ENCODE data around the gene KLC3.

The KLC3 gene

GRCh38 chr19:45344621-45345505 lies 4.3 kb downstream of the KLC3 start:
- Histone ChIP-seq H3K79me2 (ENCODE audit: insufficient read depth, low read length) (no peaks in the 10 kb centered on the region), H3K9me3 (ENCODE audit: insufficient read depth, low read length) (no peaks in the 10 kb centered on the region), H3K9ac (ENCODE audit: low read length) (no peak overlapping the region), H3K27ac (ENCODE audit: low read depth, low read length) (no peak overlapping the region), H4K20me1 (ENCODE audit: low read depth, low read length) (no peaks in the 10 kb centered on the region), H3K9me2 (replicated peaks; ENCODE audit: insufficient read depth, low read length) (no peaks in the 10 kb centered on the region), H2AFZ (ENCODE audit: low read depth, low read length, severe bottlenecking) (no peak overlapping the region), H3F3A (ENCODE audit: insufficient read depth) (no peaks in the 10 kb centered on the region), H3K36me3 (ENCODE audit: low read length) (no peaks in the 10 kb centered on the region), H3K27me3 (ENCODE audit: low read length) (no peaks in the 10 kb centered on the region), H3K4me2 (ENCODE audit: low read depth, low read length, poor library complexity, severe bottlenecking) (no peak overlapping the region), H3K4me3 (ENCODE audit: insufficient read depth, low read length, poor library complexity, severe bottlenecking) (no peak overlapping the region)
- TF ChIP-seq EZH2phosphoT487 (conservative IDR thresholded peaks at IDR 0.05; ENCODE audit: low read length) (no peak), CTCF (IDR thresholded peaks at IDR 0.05; ENCODE audit: insufficient read depth, low read length, poor library complexity, severe bottlenecking) (no peak)

GRCh38 chr19:45345506-45345860 lies 4.9 kb downstream of the KLC3 start:
- Histone ChIP-seq H2AFZ (ENCODE audit: low read depth, low read length, severe bottlenecking) (no peak overlapping the region), H3K9ac (ENCODE audit: low read length) (no peak overlapping the region), H3K27me3 (ENCODE audit: low read length) (no peaks in the 10 kb centered on the region), H3K27ac (ENCODE audit: low read depth, low read length) (no peak overlapping the region), H3F3A (ENCODE audit: insufficient read depth) (no peaks in the 10 kb centered on the region), H3K4me2 (ENCODE audit: low read depth, low read length, poor library complexity, severe bottlenecking) (no peak overlapping the region), H4K20me1 (ENCODE audit: low read depth, low read length) (no peaks in the 10 kb centered on the region), H3K9me2 (replicated peaks; ENCODE audit: insufficient read depth, low read length) (no peaks in the 10 kb centered on the region), H3K79me2 (ENCODE audit: insufficient read depth, low read length) (no peaks in the 10 kb centered on the region), H3K9me3 (ENCODE audit: insufficient read depth, low read length) (no peaks in the 10 kb centered on the region), H3K36me3 (ENCODE audit: low read length) (no peaks in the 10 kb centered on the region), H3K4me3 (ENCODE audit: insufficient read depth, low read length, poor library complexity, severe bottlenecking) (no peak overlapping the region)
- TF ChIP-seq EZH2phosphoT487 (conservative IDR thresholded peaks at IDR 0.05; ENCODE audit: low read length) (no peak), CTCF (IDR thresholded peaks at IDR 0.05; ENCODE audit: insufficient read depth, low read length, poor library complexity, severe bottlenecking) (no peak)

GRCh38 chr19:45346449-45346848 lies 5.9 kb downstream of the KLC3 start:
- no peaks in the 10 kb centered on the region for H4K20me1 ChIP-seq (ENCODE audit: low read depth, low read length)
- no peaks in the 10 kb centered on the region for H3K27me3 ChIP-seq (ENCODE audit: low read length)
- no peak overlapping the region for H3K27ac ChIP-seq (ENCODE audit: low read depth, low read length)
- TF ChIP-seq CTCF (IDR thresholded peaks at IDR 0.05; ENCODE audit: insufficient read depth, low read length, poor library complexity, severe bottlenecking) = no peak
- no peak for TF ChIP-seq EZH2phosphoT487 (conservative IDR thresholded peaks at IDR 0.05; ENCODE audit: low read length)
- no peaks in the 10 kb centered on the region for H3K9me3 ChIP-seq (ENCODE audit: insufficient read depth, low read length)
- no peak overlapping the region for H3K4me2 ChIP-seq (ENCODE audit: low read depth, low read length, poor library complexity, severe bottlenecking)
- no peak overlapping the region for H3K4me3 ChIP-seq (ENCODE audit: insufficient read depth, low read length, poor library complexity, severe bottlenecking)
- H3K79me2 ChIP-seq (ENCODE audit: insufficient read depth, low read length) = no peaks in the 10 kb centered on the region
- H2AFZ ChIP-seq (ENCODE audit: low read depth, low read length, severe bottlenecking) = no peak overlapping the region
- no peak overlapping the region for H3K9ac ChIP-seq (ENCODE audit: low read length)
- no peaks in the 10 kb centered on the region for H3K36me3 ChIP-seq (ENCODE audit: low read length)
- H3F3A ChIP-seq (ENCODE audit: insufficient read depth) = no peaks in the 10 kb centered on the region
- no peaks in the 10 kb centered on the region for H3K9me2 ChIP-seq (replicated peaks; ENCODE audit: insufficient read depth, low read length)
